ENCODE results near the gene CFAP68. TPM values are rescaled to one million over a fixed set of nuclear protein-coding genes. Genes with fewer than 3 reads are reported as not detected.

The CFAP68 gene
- total and polyA plus RNA-seq, 2 of the 13 experiments (the other 11 are each of a cell fraction or from before 2014, with no cell fraction given): 22.2 to 25.6 TPM

GRCh38 chr11:111925953-111926352 is 46.6 kb downstream of the CFAP68 start (continued):
- TF ChIP-seq, protein P1, sequence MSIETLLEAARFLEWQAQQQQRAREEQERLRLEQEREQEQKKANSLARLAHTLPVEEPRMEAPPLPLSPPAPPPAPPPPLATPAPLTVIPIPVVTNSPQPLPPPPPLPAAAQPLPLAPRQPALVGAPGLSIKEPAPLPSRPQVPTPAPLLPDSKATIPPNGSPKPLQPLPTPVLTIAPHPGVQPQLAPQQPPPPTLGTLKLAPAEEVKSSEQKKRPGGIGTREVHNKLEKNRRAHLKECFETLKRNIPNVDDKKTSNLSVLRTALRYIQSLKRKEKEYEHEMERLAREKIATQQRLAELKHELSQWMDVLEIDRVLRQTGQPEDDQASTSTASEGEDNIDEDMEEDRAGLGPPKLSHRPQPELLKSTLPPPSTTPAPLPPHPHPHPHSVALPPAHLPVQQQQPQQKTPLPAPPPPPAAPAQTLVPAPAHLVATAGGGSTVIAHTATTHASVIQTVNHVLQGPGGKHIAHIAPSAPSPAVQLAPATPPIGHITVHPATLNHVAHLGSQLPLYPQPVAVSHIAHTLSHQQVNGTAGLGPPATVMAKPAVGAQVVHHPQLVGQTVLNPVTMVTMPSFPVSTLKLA (IDR thresholded peaks at IDR 0.05): no peak
- TF ChIP-seq BRD4 (CRISPR knock-in tag; IDR thresholded peaks at IDR 0.05): no peak

DNA sequence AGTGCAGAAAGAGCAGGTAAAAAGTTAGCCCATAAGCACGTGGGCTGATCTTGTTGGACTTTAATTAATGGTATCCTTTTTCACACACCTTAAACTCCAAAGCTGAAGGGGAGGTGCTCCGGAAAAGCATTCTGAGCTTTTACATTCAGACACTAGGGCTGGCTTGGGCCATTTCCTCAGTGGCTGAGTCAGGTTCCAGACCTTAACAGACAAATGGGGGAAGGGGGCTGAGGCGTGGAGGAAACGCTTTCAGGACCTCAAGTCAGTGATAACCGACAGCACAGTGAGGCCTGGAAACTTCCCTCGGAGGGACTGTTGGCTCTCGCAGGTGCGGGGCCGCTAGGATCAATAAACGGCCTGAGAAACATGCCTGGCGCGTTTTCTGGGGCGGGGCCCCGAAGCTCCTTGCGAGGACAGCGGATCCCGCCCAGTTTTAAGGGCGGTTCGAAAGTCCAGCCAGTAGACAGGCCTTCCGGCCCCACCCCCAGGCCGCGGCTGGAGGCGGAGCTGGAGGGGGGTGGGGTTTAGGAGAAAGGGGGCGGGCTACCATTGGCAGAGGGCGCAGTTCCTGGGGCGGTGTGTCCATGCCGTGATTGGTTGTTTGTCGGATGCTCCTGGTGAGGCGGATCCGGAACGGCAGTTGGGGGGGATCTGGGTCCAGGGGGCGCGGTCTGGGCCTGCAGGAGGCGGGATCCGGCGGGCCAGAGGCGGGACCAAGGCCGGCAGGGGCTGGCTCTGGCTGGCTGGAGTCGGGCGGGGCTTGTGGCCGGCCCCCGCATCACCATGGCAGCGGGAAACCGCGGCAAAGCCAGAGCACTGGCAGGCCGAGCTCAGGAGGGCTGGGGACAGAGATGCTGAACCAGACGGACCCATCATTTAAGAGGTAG is 47.4 kb downstream of the CFAP68 start:
- 4% methylated on average over 33 of the region's 47 CpGs for WGBS (ENCODE audit: low lambda C conversion rate)
- no peaks in the 10 kb centered on the region for H3K36me3 ChIP-seq (replicated peaks in 1 of 2; ENCODE audit: control insufficient read depth in 1 of 2, insufficient read depth in 2 of 2, low read length in 2 of 2)
- no peaks in the 10 kb centered on the region for H4K20me1 ChIP-seq (ENCODE audit: insufficient read depth, low read length)
- no peaks in the 10 kb centered on the region for H3K27me3 ChIP-seq (ENCODE audit: control insufficient read depth in 1 of 2, insufficient read depth in 2 of 2, low read length in 2 of 2)
- intact Hi-C loops (cut with micrococcal nuclease; ENCODE audit: unreplicated experiment): loop anchor here (1.0 to 2.0 kb wide), 2 partner anchors 48 to 56 kb away; partner anchors contain the start of genes CFAP68 and FDXACB1
- in situ Hi-C loops (cut with HindIII; ENCODE audit: extremely low pct_ligation_motif_present, low pct_unique_long_range_greater_than_20kb): loop anchor here (5.0 kb wide), 1 partner anchor 49 kb away; the partner anchor contains the start of genes CFAP68 and FDXACB1
- ATAC-seq (peak; percentile 93), FAIRE-seq (peak; percentile 58), DNase-seq (ENCODE audit: low spot score) (peak; percentile 93)
- H3K9me3 ChIP-seq (ENCODE audit: low read length): no peaks in the 10 kb centered on the region
- no peaks in the 10 kb centered on the region for H3K79me2 ChIP-seq (ENCODE audit: insufficient read depth, low read length)
- ChIA-PET CTCF (ENCODE audit: low intra/inter-chr PET ratio, low total read pairs) (no interaction called here), POLR2A (interaction anchor here (0.8 to 2.7 kb wide), 21 partner anchors 9 to 200 kb away, joined by 3 to 66 read pairs (median 5); partner anchors contain the start of genes ALG9, C11orf52, CFAP68 and CRYAB)
- peak overlapping the region; percentile 73 for H3K4me2 ChIP-seq (ENCODE audit: low read depth, low read length)
- TSS peak; percentile 98 for BruUV-seq (replicated peaks)
- peak overlapping the region; percentile 92 for H3K27ac ChIP-seq (ENCODE audit: extremely low read length, insufficient read depth, low read length)
- no peak overlapping the region for H2AFZ ChIP-seq (ENCODE audit: low read length)
- peaks cover 71% of the 10 kb centered on the region for H3K4me1 ChIP-seq (ENCODE audit: insufficient read depth, low read length)
- H3K4me3 ChIP-seq (replicated peaks in 1 of 3; ENCODE audit: insufficient read depth in 1 of 3, low read depth in 2 of 3, low read length in 3 of 3): peak overlapping the region; percentile 32 to 60 (median 47); a peak in 5 of 6 replicates
- peak overlapping the region; percentile 64 for H3K9ac ChIP-seq (ENCODE audit: insufficient read depth, low read depth, low read length)
- TF ChIP-seq ZIK1 (CRISPR knock-in tag; IDR thresholded peaks at IDR 0.05; ENCODE audit: borderline replicate concordance, low read depth) (no peak), ZFP37 (CRISPR knock-in tag; IDR thresholded peaks at IDR 0.05; ENCODE audit: borderline replicate concordance) (peak; percentile 77; the same call in 1 of the 2 replicates), SALL2 (CRISPR knock-in tag; IDR thresholded peaks at IDR 0.05) (peak; percentile 61; the same call in 1 of the 2 replicates), ZNF276 (CRISPR knock-in tag; IDR thresholded peaks at IDR 0.05; ENCODE audit: low read depth) (0 out of 2 replicates have a peak, but pooled peaks have one; percentile 25), RBFOX2 (IDR thresholded peaks at IDR 0.05; ENCODE audit: low read depth, low read length) (peak; percentile 70), REPIN1 (CRISPR knock-in tag; IDR thresholded peaks at IDR 0.05; ENCODE audit: borderline replicate concordance, low read depth) (no peak; the same call in 1 of the 2 replicates), GTF2F1 (IDR thresholded peaks at IDR 0.05; ENCODE audit: low read length) (no peak), ZBTB37 (CRISPR knock-in tag; IDR thresholded peaks at IDR 0.05) (no peak), FOXO1 (CRISPR knock-in tag; IDR thresholded peaks at IDR 0.05) (peak; percentile 39; the same call in 1 of the 2 replicates), ZMYM3 (CRISPR knock-in tag; IDR thresholded peaks at IDR 0.05) (no peak), ZNF558 (CRISPR knock-in tag; IDR thresholded peaks at IDR 0.05; ENCODE audit: borderline replicate concordance) (0 out of 2 replicates have a peak, but pooled peaks have one; percentile 24), ZMYM2 (CRISPR knock-in tag; IDR thresholded peaks at IDR 0.05) (peak; percentile 67; the same call in 1 of the 2 replicates)
- TF ChIP-seq, protein P2, sequence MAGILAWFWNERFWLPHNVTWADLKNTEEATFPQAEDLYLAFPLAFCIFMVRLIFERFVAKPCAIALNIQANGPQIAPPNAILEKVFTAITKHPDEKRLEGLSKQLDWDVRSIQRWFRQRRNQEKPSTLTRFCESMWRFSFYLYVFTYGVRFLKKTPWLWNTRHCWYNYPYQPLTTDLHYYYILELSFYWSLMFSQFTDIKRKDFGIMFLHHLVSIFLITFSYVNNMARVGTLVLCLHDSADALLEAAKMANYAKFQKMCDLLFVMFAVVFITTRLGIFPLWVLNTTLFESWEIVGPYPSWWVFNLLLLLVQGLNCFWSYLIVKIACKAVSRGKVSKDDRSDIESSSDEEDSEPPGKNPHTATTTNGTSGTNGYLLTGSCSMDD (CRISPR knock-in tag; IDR thresholded peaks at IDR 0.05): no peak
